Calu3 (cell line): ENCODE data around the gene CTNND2. TPM values are rescaled to one million over a fixed set of nuclear protein-coding genes. Genes with fewer than 3 reads are reported as not detected.

Experiments used
- BruUV-seq: library from RNA; stranded (reverse); fragments of 400-500 nt; replicated peaks from 2 replicates; lab custom pipeline; 2021; lab: Mats Ljungman, UMichigan
- CTCF ChIA-PET: fragments of 300-600 bp; sonication (Branson Sonifier 250); formaldehyde crosslinking; loops from one replicate; lab custom pipeline; 2022; ENCODE audit warnings: antibody characterized with exemption; lab: Charles Lee
- DNase-seq: peaks from one replicate; pipeline ENCODE4 v3.0.0; 2022
- H3K27ac Mint-ChIP-seq: one replicate; pipeline ENCODE4 v1.8.0; 2022; ENCODE audit warnings: mixed read lengths; ENCODE audit not compliant: unreplicated experiment
- H3K27me3 Mint-ChIP-seq: one replicate; pipeline ENCODE4 v1.8.0; 2022; ENCODE audit warnings: mixed read lengths; ENCODE audit not compliant: unreplicated experiment
- H3K36me3 Mint-ChIP-seq: one replicate; pipeline ENCODE4 v1.8.0; 2022; ENCODE audit warnings: mild to moderate bottlenecking, moderate library complexity, mixed read lengths; ENCODE audit not compliant: insufficient read depth, unreplicated experiment
- H3K4me1 Mint-ChIP-seq: one replicate; pipeline ENCODE4 v1.8.0; 2022; ENCODE audit warnings: mild to moderate bottlenecking, low read depth, mixed read lengths; ENCODE audit not compliant: unreplicated experiment
- H3K4me3 Mint-ChIP-seq: one replicate; pipeline ENCODE4 v1.8.0; 2022; ENCODE audit warnings: mild to moderate bottlenecking, low read depth, moderate library complexity, mixed read lengths; ENCODE audit not compliant: unreplicated experiment
- H3K9me3 Mint-ChIP-seq: one replicate; pipeline ENCODE4 v1.8.0; 2022; ENCODE audit warnings: low read depth, mixed read lengths; ENCODE audit not compliant: unreplicated experiment
- CTCF ChIP-seq: fragments of 200-600 bp; IDR thresholded peaks from one replicate; pipeline ENCODE4 v1.8.0; 2022; ENCODE audit warnings: antibody characterized with exemption; ENCODE audit not compliant: unreplicated experiment
- intact Hi-C: fragments of 100-400 bp; cut with micrococcal nuclease; formaldehyde crosslinking; loops from one replicate; pipeline ENCODE4 v1.10.0; 2022; ENCODE audit not compliant: unreplicated experiment
- total RNA-seq: library from RNA; stranded (reverse); gene quantifications from 2 replicates; pipeline ENCODE4 v1.2.3, GENCODE V29; 2022

Gene CTNND2
- total RNA-seq, 1 experiment from 2014 or later = 19.6 TPM

- TF ChIP-seq CTCF = no peak
- no peak overlapping the region for H3K4me3 Mint-ChIP-seq
- no peaks in the 10 kb centered on the region for H3K9me3 Mint-ChIP-seq
- no peaks in the 10 kb centered on the region for H3K27me3 Mint-ChIP-seq
- no peak for DNase-seq
- H3K4me1 Mint-ChIP-seq = no peaks in the 10 kb centered on the region
- H3K36me3 Mint-ChIP-seq = peaks cover 5% of the 10 kb centered on the region
- H3K27ac Mint-ChIP-seq = no peak overlapping the region
- intact Hi-C loops = no loop called here
- no TSS peak for BruUV-seq
- CTCF ChIA-PET = no interaction called here
Measured at GRCh38 chr5:11121885-11122284, 782.4 kb downstream of the CTNND2 start.

DNA sequence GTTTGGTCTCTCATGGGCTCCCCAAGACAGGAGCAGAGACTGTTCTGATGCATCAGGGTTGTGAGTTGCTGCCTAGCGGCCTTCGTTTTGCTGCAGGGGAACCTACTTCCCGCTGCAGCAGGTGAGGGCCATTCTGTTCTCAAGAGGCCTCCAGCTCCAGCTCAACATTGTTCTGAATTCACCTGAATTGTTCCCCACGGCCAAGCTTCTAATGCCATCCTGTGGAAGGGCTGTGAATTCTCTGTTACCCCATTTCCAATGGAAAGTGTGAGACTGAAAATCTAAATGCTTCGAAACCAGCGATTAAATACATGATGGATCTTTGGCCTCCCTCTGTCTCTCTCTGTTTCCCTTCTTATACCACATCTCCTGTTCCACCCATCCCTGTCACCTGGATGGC lies 794.1 kb downstream of the CTNND2 start:
- no peaks in the 10 kb centered on the region for H3K9me3 Mint-ChIP-seq
- no peak for DNase-seq
- no peaks in the 10 kb centered on the region for H3K27me3 Mint-ChIP-seq
- H3K36me3 Mint-ChIP-seq = no peaks in the 10 kb centered on the region
- intact Hi-C loops = no loop called here
- no peak overlapping the region for H3K27ac Mint-ChIP-seq
- no peak for TF ChIP-seq CTCF
- no TSS peak for BruUV-seq
- H3K4me1 Mint-ChIP-seq = no peaks in the 10 kb centered on the region
- CTCF ChIA-PET = interaction anchor here (1.3 kb wide), 1 partner anchor 122 kb away, joined by 6 read pairs; no protein-coding TSS in a partner anchor
- H3K4me3 Mint-ChIP-seq = no peak overlapping the region

GRCh38 chr5:11105696-11106095 lies 798.5 kb downstream of the CTNND2 start:
- H3K27ac Mint-ChIP-seq = no peak overlapping the region
- no peak for DNase-seq
- no peaks in the 10 kb centered on the region for H3K9me3 Mint-ChIP-seq
- CTCF ChIA-PET = no interaction called here
- H3K4me3 Mint-ChIP-seq = no peak overlapping the region
- no peaks in the 10 kb centered on the region for H3K27me3 Mint-ChIP-seq
- no peaks in the 10 kb centered on the region for H3K36me3 Mint-ChIP-seq
- TF ChIP-seq CTCF = no peak
- no peaks in the 10 kb centered on the region for H3K4me1 Mint-ChIP-seq
- intact Hi-C loops = no loop called here
- BruUV-seq = no TSS peak

DNA sequence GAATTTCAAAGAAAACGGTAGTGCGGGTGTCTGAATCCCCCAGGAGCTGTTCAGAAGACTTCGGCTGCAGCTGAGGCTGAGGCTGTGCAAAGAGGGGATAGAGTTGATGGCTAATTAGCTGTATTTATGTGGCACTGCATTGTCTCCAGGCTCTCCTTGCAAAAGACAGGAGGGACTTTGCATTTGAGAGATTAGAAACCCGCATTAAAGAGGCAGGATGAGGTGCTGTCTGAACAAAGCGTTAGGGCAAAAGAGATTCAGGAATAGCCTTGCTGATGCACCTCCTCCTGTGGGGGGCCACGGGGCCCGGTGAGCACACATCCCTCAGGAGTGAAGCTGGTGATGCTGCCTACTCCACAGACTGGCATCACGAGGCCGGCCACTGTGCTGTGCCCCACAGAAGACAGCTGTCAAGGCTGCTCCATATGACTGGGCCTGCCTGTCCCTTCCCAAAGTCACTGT lies 799.6 kb downstream of the CTNND2 start:
- no TSS peak for BruUV-seq
- H3K36me3 Mint-ChIP-seq = no peaks in the 10 kb centered on the region
- intact Hi-C loops = no loop called here
- CTCF ChIA-PET = no interaction called here
- no peak for TF ChIP-seq CTCF
- DNase-seq = no peak
- H3K4me3 Mint-ChIP-seq = no peak overlapping the region
- no peaks in the 10 kb centered on the region for H3K27me3 Mint-ChIP-seq
- H3K27ac Mint-ChIP-seq = no peak overlapping the region
- no peaks in the 10 kb centered on the region for H3K9me3 Mint-ChIP-seq
- no peaks in the 10 kb centered on the region for H3K4me1 Mint-ChIP-seq
